Activated T-helper 1 cell treated with Interleukin-2 at 50 U/mL for 16 hours (primary cell): ENCODE data around the gene RBM7.

ENCODE experiments used
- DNase-seq: peaks from one replicate; pipeline ENCODE4 v3.0.0-alpha.2; 2020; ENCODE audit warnings: low read depth

RBM7 gene

DNA sequence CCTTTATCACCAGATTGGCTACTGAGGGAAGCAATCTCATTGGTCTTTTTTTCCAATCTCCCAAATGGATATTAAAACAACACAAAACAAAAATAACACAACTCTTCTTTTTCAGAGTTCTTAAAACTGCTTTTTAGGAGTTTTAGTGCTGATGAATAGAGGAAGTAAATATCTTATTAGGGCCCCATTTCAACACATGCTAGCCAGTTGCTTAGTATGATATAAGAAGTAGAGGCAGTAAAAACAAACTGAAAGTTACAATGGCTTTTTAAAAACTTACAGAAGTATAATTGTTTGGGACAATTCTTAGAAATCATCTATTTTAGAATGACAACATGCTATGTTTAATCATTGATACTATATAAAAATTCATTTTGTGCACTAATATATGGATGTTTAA lies 3.5 kb upstream of the RBM7 start:
- no peak for DNase-seq

- DNase-seq, result no peak
Measured at GRCh38 chr11:114397349-114397982, 3.0 kb upstream of the RBM7 start.

GRCh38 chr11:114398303-114398920 lies 2.1 kb upstream of the RBM7 start:
- no peak for DNase-seq

DNA sequence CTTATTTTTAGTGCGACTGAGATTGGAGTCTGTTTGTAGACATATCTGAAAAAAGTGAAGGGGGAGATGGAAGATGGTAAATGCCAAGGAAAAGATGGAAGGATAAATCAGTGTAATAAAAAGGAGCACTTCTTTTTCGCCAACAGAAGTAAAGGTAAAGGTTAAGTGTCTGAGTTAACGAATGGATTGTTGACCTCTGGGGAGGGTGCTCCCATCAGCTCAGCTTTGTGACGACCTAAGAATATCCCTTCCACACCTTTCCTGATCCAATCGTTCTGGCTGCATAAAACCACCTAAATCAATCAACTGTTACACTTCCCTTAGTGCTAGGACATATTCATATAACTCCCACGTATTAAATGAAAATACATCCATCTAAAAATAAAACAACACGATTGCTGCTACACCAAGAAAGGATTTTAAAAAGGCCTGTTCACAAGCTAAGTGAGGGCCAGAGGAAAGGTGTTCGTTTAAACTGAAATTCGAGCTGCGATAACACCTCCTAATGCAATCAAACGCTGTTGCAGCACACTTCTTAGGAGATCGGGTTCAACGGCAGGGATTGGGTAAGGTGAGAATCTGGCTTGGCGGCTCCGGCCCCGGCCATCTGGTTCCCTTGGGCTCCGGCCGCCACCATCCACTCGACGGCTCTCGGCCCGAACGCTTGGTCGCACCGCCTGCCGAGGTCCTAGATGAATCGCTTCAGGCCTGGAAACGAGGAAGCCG lies 813 bp upstream of the RBM7 start:
- DNase-seq, result no peak

DNA sequence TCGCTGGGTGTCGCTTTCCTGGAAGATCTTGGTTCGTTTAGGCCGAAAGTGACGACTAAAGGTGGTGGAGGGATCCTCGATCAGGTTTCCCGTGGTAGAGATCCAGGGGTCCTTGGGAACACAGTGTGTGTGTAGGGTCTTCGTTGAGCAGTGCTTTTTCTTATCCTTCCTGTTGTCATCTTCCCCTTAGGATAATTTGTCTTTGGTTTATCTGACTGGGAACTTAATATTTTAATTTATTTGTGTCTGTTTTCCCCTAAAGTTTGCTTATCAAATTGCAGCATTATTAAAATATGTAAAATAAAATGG lies 403 bp downstream of the RBM7 start:
- no peak for DNase-seq

DNA sequence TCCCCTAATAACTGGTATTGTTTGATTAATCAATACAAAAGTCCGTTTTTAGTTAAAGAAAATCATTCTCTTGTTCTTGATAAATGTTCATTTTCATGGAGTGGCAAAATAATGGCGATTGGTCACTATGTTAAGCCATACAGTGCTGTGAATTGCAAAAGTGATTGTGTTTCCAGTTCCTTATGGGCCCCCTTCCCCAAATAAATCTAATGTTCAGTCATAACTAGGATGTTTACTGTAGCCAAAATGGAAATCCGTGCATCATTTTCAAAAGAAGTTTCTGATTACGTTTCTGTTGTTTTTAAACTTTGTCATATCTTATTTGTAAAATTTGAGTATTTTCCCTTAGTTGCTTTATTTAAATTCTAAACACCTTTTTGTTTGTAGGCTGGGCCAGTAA lies 845 bp downstream of the RBM7 start:
- DNase-seq, result no peak

- DNase-seq, result no peak
Measured at GRCh38 chr11:114412946-114413345, 12.5 kb downstream of the RBM7 start.

GRCh38 chr11:114413958-114414357 lies 13.5 kb downstream of the RBM7 start:
- DNase-seq, result no peak

DNA sequence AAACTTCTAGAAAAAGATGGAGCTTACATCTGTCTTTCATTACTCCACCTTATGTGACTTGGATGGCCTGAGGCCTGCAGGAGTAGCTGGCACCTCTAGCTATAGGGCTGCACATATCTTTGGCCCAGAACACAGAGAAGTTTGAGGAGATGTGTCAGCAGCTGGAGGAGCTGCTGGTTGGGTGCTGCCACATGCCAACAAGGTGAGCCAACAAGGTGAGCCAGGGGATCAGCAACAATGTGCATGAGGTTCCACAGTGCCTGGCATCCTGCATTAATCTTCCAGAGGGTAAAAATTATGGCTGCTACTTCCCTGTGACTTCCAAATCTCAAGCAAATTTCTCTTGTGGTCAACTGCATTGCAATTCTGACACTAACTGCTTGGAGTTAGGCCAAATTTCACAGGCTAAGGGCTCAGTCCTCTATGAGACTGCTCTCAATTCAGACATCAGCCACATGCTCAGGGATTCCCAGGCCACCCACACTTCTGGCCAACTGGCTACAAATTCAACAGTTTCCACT lies 16.0 kb downstream of the RBM7 start:
- DNase-seq, result no peak

GRCh38 chr11:114426280-114426679 lies 25.8 kb downstream of the RBM7 start:
- no peak for DNase-seq

- no peak for DNase-seq
Measured at GRCh38 chr11:114430290-114430689, 29.8 kb downstream of the RBM7 start.

DNA sequence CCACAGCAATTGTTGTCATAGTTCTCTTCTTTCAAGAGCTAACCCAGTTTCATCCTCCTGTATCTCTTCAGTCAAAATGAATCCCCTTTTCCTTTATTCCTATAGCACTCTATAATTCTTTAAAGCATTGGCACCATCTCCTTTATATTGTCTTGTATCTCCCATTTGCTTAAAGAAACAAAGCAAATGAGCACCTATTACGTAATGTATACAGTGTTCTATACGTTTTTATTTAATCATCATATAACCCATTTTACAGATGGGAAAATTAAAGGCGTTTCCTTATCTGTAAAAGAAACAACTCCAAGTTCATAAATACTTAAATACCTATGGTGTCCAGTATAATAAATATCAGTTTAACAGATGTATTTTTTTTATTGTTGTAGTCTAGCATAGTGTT lies 32.4 kb downstream of the RBM7 start:
- DNase-seq, result no peak

- DNase-seq, result no peak
Measured at GRCh38 chr11:114433376-114433775, 32.9 kb downstream of the RBM7 start.

DNA sequence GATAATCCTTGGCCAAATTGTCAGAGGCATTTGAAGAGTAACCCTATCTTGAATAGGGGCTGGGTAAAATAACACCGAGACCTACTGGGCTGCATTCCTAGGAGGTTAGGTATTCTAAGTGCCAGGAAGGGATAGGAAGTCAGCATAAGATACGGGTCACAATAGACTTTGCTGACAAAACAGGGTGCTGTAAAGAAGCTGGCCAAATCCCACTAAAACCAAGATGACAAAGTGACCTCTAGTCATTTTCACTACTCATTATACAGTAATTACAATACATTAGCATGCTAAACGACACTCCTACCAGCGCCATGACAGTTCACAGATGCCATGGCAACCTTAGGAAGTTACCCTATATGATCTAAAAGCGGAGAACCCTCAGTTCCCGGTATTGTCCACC lies 37.8 kb downstream of the RBM7 start:
- DNase-seq, result no peak

GRCh38 chr11:114439229-114440120 lies 39.0 kb downstream of the RBM7 start, which contains the start of gene REXO2:
TSS of gene REXO2 (plus strand) at chr11:114439467. CDS start at chr11:114439529, 62 bp downstream.
- peak; percentile 90 for DNase-seq

DNA sequence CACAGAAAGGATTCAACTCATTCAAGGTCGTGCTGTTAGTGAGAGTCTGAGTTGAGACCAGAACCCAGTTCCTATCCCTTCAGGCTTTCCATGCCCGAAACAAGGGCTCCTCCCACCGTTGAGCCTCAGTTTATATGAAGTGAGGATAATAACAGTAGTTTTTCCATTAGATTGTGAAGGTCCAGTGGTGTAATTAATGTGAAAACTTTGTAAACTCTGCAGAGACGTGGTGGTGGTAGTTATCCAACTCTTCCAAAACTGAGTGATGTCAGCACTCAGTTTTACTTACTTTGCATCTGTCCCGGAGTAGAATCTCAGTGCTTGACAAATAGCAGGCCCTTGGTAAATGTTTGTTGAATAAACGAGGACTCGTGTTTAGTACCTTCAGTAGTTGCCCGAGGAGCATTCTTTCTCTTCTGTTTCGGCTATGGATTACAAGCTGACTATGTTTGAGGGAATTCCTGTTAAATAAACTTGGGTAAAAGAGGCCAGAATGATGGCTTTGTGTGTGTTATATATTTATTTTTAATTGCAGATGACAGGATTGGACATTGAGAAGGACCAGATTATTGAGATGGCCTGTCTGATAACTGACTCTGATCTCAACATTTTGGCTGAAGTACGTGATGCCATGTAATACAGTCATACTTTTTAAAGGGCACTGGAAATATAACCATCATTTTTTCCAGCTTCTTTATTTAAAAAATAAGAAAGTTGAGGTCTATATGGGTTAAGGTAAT lies 39.8 kb downstream of the RBM7 start:
- DNase-seq, result no peak

- no peak for DNase-seq
Measured at GRCh38 chr11:114440971-114441763, 40.7 kb downstream of the RBM7 start.

DNA sequence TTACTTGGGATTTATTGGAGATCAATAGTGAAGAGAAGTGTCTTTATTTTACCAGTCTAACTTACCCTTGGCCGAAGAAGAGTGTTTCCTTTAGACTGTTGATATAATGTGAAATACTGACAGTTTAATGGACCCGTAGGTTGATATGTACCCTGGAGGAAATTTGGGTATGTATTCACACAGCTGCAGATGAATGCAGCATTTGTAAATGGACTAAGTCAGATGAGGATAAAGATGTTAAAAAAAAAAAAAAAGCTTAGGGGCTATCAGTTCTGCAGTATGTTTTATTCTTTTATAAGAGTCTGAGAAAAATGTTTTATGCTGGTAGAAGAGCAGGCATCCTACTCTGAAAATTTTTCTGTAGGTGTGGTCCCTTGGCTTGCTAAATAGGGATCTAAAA lies 41.5 kb downstream of the RBM7 start:
- no peak for DNase-seq

GRCh38 chr11:114442536-114442935 lies 42.1 kb downstream of the RBM7 start:
- no peak for DNase-seq

DNA sequence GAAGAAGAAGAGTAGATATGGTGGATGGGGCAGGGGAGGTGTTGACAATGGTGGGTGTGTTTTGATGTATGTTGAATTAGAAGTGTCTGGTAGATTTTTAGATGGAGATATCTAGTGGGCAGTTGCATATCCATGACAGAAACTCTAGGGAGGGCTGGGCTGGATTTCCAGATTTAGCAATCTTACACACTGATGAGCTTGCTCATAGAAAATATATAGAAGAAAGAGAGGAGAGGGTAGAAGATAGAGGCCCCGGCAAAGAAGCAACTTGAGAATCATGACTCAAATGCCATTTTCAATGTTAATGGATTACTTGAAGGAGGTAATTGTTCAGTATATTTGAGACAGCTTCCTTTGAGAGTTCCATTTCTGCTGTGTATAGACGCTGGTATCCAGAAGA lies 47.0 kb downstream of the RBM7 start:
- DNase-seq, result no peak

DNA sequence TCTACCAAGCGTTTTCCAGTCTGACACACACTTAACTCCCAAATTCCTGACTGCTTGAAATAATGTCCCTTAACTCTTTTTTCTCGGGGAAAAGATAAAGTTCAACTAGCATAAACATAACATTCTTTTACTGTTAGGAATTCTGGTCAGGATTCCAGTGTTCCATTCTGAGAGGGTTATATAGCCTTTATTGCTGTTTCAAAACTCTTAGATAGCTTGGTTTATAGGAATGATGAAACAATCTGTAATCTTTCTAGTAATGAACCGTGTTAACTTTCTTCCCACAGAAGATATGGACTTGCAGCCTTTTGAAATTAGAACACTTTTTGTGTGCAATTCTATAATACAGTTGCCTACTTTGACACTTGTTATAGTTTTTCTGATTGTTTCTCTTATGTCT lies 47.4 kb downstream of the RBM7 start:
- DNase-seq, result no peak
